Neural cell (in vitro differentiated cells): ENCODE measurements around the gene SHQ1. TPM values are rescaled to one million over a fixed set of nuclear protein-coding genes. Genes with fewer than 3 reads are reported as not detected.

Experiments used
- H2AFZ ChIP-seq: fragments of 200-600, 300-800 bp; sonication (generic), shearing (Covaris generic); 2 replicates; pipeline ENCODE4 v1.6.0; 2014; ENCODE audit warnings: low read depth, mild to moderate bottlenecking, antibody characterized with exemption, low read length, moderate library complexity
- H3F3A ChIP-seq: fragments of 200-600 bp; shearing (Covaris generic); 2 replicates; pipeline ENCODE4 v1.6.1; 2016; ENCODE audit warnings: mild to moderate bottlenecking, moderate library complexity, mixed read lengths, antibody characterized with exemption, low read length; ENCODE audit not compliant: insufficient read depth, poor library complexity, severe bottlenecking
- H3K27ac ChIP-seq: fragments of 200-600, 300-800 bp; sonication (generic), shearing (Covaris generic); 2 replicates; pipeline ENCODE4 v1.5.1; 2014; ENCODE audit warnings: mild to moderate bottlenecking, low read length, moderate library complexity
- H3K27me3 ChIP-seq: fragments of 300-800, 200-600 bp; sonication (generic), shearing (Covaris generic); 2 replicates; pipeline ENCODE4 v1.6.0; 2014; ENCODE audit warnings: mild to moderate bottlenecking, low read depth, low read length, moderate library complexity; ENCODE audit not compliant: insufficient read depth
- H3K36me3 ChIP-seq: fragments of 300-800, 200-600 bp; sonication (generic), shearing (Covaris generic); 2 replicates; pipeline ENCODE4 v1.5.1; 2014; ENCODE audit warnings: mild to moderate bottlenecking, antibody characterized with exemption, low read length, moderate library complexity; ENCODE audit not compliant: insufficient read depth
- H3K4me2 ChIP-seq: fragments of 300-800, 200-600 bp; sonication (generic), shearing (Covaris generic); 2 replicates; pipeline ENCODE4 v1.6.0; 2014; ENCODE audit warnings: mild to moderate bottlenecking, low read length
- H3K4me3 ChIP-seq: fragments of 300-800, 200-600 bp; sonication (generic), shearing (Covaris generic); 2 replicates; pipeline ENCODE4 v1.5.1; 2014; ENCODE audit warnings: mild to moderate bottlenecking, low read length, moderate library complexity
- H3K79me2 ChIP-seq: fragments of 200-600 bp; shearing (Covaris generic); replicated peaks from 2 replicates; pipeline ENCODE4 v1.6.0; 2014; ENCODE audit warnings: mild to moderate bottlenecking, low read length, moderate library complexity; ENCODE audit not compliant: insufficient read depth
- H3K9ac ChIP-seq: fragments of 300-800, 200-600 bp; sonication (generic), shearing (Covaris generic); 2 replicates; pipeline ENCODE4 v1.6.1; 2016; ENCODE audit warnings: mild to moderate bottlenecking, low read length, mixed read lengths
- H3K9me2 ChIP-seq: fragments of 200-600 bp; shearing (Covaris generic); 2 replicates; pipeline ENCODE4 v1.6.1; 2016; ENCODE audit warnings: mild to moderate bottlenecking, low read length, mixed read lengths; ENCODE audit not compliant: insufficient read depth
- H3K9me3 ChIP-seq: fragments of 200-600, 300-800 bp; sonication (generic), shearing (Covaris generic); 2 replicates; pipeline ENCODE4 v1.6.1; 2016; ENCODE audit warnings: mild to moderate bottlenecking, mixed run types, low read length, moderate library complexity, mixed read lengths
- H4K20me1 ChIP-seq: fragments of 200-600 bp; shearing (Covaris generic); 2 replicates; pipeline ENCODE4 v1.6.1; 2016; ENCODE audit warnings: mild to moderate bottlenecking, mixed run types; ENCODE audit not compliant: insufficient read depth
- EP300 ChIP-seq: fragments of 450-650 bp; conservative IDR thresholded peaks from 2 replicates; pipeline ENCODE4 v1.6.1; 2014; ENCODE audit warnings: antibody characterized with exemption, mild to moderate bottlenecking, moderate library complexity; ENCODE audit not compliant: poor library complexity, severe bottlenecking
- EZH2 ChIP-seq: fragments of 200-600, 300-800 bp; shearing (Covaris generic), sonication (generic); IDR thresholded peaks from 2 replicates; pipeline ENCODE4 v1.6.1; 2014; ENCODE audit warnings: antibody characterized with exemption, low read length, borderline replicate concordance, mild to moderate bottlenecking; ENCODE audit not compliant: insufficient read depth, poor library complexity, severe bottlenecking
- MXI1 ChIP-seq: fragments of 450-650 bp; conservative IDR thresholded peaks from 2 replicates; pipeline ENCODE4 v1.6.1; 2014; ENCODE audit warnings: antibody characterized with exemption, mild to moderate bottlenecking; ENCODE audit not compliant: poor library complexity, severe bottlenecking
- POLR2AphosphoS5 ChIP-seq: IDR thresholded peaks from 2 replicates; pipeline ENCODE4 v1.6.1; 2012
- RAD21 ChIP-seq: fragments of 450-650 bp; conservative IDR thresholded peaks from 2 replicates; pipeline ENCODE4 v1.6.1; 2014; ENCODE audit warnings: antibody characterized with exemption, mild to moderate bottlenecking, moderate library complexity
- SMC3 ChIP-seq: fragments of 450-650 bp; conservative IDR thresholded peaks from 2 replicates; pipeline ENCODE4 v1.6.1; 2014; ENCODE audit warnings: antibody characterized with exemption, mild to moderate bottlenecking, moderate library complexity; ENCODE audit not compliant: poor library complexity
- TAF1 ChIP-seq: IDR thresholded peaks from 2 replicates; pipeline ENCODE4 v1.6.1; 2012; ENCODE audit warnings: low read depth
- polyA plus RNA-seq: library from polyadenylated mRNA; depleted of rRNA; stranded (reverse); fragments of >200 nt; gene quantifications from 2 replicates; pipeline ENCODE4 v1.2.3, GENCODE V29; 2014
- TF ChIP-seq, protein P1 (sequence below): fragments of 450-650 bp; IDR thresholded peaks from 2 replicates; pipeline ENCODE4 v1.5.1; 2014; ENCODE audit warnings: antibody characterized with exemption, mild to moderate bottlenecking, moderate library complexity; ENCODE audit not compliant: poor library complexity, severe bottlenecking
- TF ChIP-seq, protein P2 (sequence below): IDR thresholded peaks from 2 replicates; pipeline ENCODE4 v1.6.1; 2012; ENCODE audit warnings: borderline replicate concordance

The SHQ1 gene
- polyA plus RNA-seq, 1 donor from 2014 or later, result 14.3 TPM

DNA sequence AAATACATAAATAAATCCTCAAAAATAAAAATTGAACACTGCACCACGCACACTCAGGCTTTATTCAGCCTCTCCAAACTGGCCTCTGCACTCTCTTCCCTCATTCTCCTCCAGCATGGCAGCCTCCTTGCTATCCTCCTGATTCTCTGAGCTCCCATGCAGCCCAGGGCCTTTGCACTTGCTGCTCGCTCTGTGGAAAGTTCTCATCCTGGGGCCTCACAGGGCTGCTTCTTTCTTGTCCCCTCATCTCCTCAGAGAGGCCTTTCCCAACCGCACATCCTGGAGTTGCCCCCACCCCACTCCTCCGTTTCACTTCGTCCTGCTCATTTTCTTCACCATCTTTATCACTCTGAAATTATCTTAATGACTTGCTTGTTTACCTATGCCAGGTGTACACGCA lies 123.0 kb downstream of the SHQ1 start:
- no peaks in the 10 kb centered on the region for H3K79me2 ChIP-seq
- TF ChIP-seq SMC3 (no peak), TAF1 (no peak), EZH2 (no peak), MXI1 (no peak), RAD21 (no peak), EP300 (no peak), POLR2AphosphoS5 (no peak)
- TF ChIP-seq, protein P1, sequence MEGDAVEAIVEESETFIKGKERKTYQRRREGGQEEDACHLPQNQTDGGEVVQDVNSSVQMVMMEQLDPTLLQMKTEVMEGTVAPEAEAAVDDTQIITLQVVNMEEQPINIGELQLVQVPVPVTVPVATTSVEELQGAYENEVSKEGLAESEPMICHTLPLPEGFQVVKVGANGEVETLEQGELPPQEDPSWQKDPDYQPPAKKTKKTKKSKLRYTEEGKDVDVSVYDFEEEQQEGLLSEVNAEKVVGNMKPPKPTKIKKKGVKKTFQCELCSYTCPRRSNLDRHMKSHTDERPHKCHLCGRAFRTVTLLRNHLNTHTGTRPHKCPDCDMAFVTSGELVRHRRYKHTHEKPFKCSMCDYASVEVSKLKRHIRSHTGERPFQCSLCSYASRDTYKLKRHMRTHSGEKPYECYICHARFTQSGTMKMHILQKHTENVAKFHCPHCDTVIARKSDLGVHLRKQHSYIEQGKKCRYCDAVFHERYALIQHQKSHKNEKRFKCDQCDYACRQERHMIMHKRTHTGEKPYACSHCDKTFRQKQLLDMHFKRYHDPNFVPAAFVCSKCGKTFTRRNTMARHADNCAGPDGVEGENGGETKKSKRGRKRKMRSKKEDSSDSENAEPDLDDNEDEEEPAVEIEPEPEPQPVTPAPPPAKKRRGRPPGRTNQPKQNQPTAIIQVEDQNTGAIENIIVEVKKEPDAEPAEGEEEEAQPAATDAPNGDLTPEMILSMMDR, result no peak
- TF ChIP-seq, protein P2, sequence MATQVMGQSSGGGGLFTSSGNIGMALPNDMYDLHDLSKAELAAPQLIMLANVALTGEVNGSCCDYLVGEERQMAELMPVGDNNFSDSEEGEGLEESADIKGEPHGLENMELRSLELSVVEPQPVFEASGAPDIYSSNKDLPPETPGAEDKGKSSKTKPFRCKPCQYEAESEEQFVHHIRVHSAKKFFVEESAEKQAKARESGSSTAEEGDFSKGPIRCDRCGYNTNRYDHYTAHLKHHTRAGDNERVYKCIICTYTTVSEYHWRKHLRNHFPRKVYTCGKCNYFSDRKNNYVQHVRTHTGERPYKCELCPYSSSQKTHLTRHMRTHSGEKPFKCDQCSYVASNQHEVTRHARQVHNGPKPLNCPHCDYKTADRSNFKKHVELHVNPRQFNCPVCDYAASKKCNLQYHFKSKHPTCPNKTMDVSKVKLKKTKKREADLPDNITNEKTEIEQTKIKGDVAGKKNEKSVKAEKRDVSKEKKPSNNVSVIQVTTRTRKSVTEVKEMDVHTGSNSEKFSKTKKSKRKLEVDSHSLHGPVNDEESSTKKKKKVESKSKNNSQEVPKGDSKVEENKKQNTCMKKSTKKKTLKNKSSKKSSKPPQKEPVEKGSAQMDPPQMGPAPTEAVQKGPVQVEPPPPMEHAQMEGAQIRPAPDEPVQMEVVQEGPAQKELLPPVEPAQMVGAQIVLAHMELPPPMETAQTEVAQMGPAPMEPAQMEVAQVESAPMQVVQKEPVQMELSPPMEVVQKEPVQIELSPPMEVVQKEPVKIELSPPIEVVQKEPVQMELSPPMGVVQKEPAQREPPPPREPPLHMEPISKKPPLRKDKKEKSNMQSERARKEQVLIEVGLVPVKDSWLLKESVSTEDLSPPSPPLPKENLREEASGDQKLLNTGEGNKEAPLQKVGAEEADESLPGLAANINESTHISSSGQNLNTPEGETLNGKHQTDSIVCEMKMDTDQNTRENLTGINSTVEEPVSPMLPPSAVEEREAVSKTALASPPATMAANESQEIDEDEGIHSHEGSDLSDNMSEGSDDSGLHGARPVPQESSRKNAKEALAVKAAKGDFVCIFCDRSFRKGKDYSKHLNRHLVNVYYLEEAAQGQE, result no peak
- no peak overlapping the region for H3K27ac ChIP-seq
- H3K4me3 ChIP-seq, result no peak overlapping the region
- no peaks in the 10 kb centered on the region for H3K9me2 ChIP-seq
- H2AFZ ChIP-seq, result no peak overlapping the region
- H3K4me2 ChIP-seq, result no peak overlapping the region
- H3K36me3 ChIP-seq, result no peaks in the 10 kb centered on the region
- H3K9me3 ChIP-seq, result no peaks in the 10 kb centered on the region
- H4K20me1 ChIP-seq, result no peaks in the 10 kb centered on the region
- no peaks in the 10 kb centered on the region for H3K27me3 ChIP-seq
- no peak overlapping the region for H3K9ac ChIP-seq
- H3F3A ChIP-seq, result no peaks in the 10 kb centered on the region

DNA sequence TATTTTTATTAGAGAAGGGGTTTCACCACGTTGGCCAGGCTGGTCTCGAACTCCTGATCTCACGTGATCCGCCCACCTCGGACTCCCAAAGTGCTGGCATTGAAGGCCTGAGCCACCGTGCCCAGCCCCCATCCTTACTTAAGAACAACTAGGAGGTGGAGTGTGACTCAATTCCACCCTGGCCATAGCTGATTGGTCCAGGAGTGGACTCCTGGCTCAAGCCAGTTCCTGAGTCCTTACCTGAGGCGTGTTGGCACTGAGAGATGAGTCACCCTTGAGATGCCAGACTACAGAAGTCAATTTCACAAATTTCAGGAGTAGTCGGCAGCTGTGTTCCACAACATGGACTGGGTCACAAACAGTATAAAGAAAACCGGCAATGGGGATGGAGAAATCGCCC lies 124.2 kb downstream of the SHQ1 start:
- H2AFZ ChIP-seq, result no peak overlapping the region
- TF ChIP-seq EP300, result no peak
- no peak for TF ChIP-seq MXI1
- no peak for TF ChIP-seq EZH2
- no peak for TF ChIP-seq TAF1
- no peak for TF ChIP-seq SMC3
- no peak for TF ChIP-seq RAD21
- TF ChIP-seq, protein P2, result no peak
- TF ChIP-seq, protein P1, result no peak
- TF ChIP-seq POLR2AphosphoS5, result no peak
- H3K9ac ChIP-seq, result no peak overlapping the region
- no peaks in the 10 kb centered on the region for H3K27me3 ChIP-seq
- H3K4me2 ChIP-seq, result no peak overlapping the region
- H4K20me1 ChIP-seq, result no peaks in the 10 kb centered on the region
- H3F3A ChIP-seq, result no peaks in the 10 kb centered on the region
- H3K4me3 ChIP-seq, result no peak overlapping the region
- no peaks in the 10 kb centered on the region for H3K9me2 ChIP-seq
- H3K36me3 ChIP-seq, result no peaks in the 10 kb centered on the region
- no peaks in the 10 kb centered on the region for H3K9me3 ChIP-seq
- H3K79me2 ChIP-seq, result no peaks in the 10 kb centered on the region
- no peak overlapping the region for H3K27ac ChIP-seq
